GM23338 (cell line): ENCODE results near the gene OSBPL3. TPM values are rescaled to one million over a fixed set of nuclear protein-coding genes. Genes with fewer than 3 reads are reported as not detected.

Experiments
- ATAC-seq: fragments of 200-7000 bp; cut with Tn5 transposase; 3 replicates; pipeline ENCODE4 v1.9.1; 2020
- DNase-seq: peaks from one replicate; pipeline ENCODE4 v3.0.0-alpha.2; 2015; ENCODE audit warnings: low spot score
- H2AFZ ChIP-seq: fragments of 200-600 bp; sonication (generic); 2 replicates; pipeline ENCODE4 v1.8.0; 2016; ENCODE audit warnings: antibody characterized with exemption, mild to moderate bottlenecking, moderate library complexity
- H3F3A ChIP-seq: fragments of 200-600 bp; sonication (generic); replicated peaks from 2 replicates; pipeline ENCODE4 v1.8.0; 2017; ENCODE audit warnings: antibody characterized with exemption, mixed run types, low read depth
- H3K27ac ChIP-seq: fragments of 200-600 bp; sonication (generic); 2 replicates; pipeline ENCODE4 v1.6.1; 2016; ENCODE audit warnings: low read depth
- H3K27me3 ChIP-seq: fragments of 200-600 bp; sonication (generic); 2 replicates; pipeline ENCODE4 v1.8.0; 2016; ENCODE audit warnings: mild to moderate bottlenecking, mixed run types, moderate library complexity; ENCODE audit not compliant: insufficient read depth
- H3K36me3 ChIP-seq: fragments of 200-600 bp; sonication (generic); 2 replicates; pipeline ENCODE4 v1.8.0; 2016; ENCODE audit warnings: mild to moderate bottlenecking; ENCODE audit not compliant: insufficient read depth
- H3K4me1 ChIP-seq: fragments of 200-600 bp; sonication (generic); 2 replicates; pipeline ENCODE4 v1.8.0; 2016; ENCODE audit warnings: mild to moderate bottlenecking, moderate library complexity; ENCODE audit not compliant: insufficient read depth
- H3K4me2 ChIP-seq: fragments of 200-600 bp; sonication (generic); 2 replicates; pipeline ENCODE4 v1.7.1; 2017; ENCODE audit warnings: mixed run types
- H3K4me3 ChIP-seq: fragments of 200-600 bp; sonication (generic); 2 replicates; pipeline ENCODE4 v1.6.1; 2016; ENCODE audit warnings: mixed run types
- H3K79me2 ChIP-seq: fragments of 200-600 bp; sonication (generic); replicated peaks from 2 replicates; pipeline ENCODE4 v1.8.0; 2017; ENCODE audit warnings: mild to moderate bottlenecking; ENCODE audit not compliant: insufficient read depth
- H3K9me2 ChIP-seq: fragments of 200-600 bp; sonication (generic); 2 replicates; pipeline ENCODE4 v1.8.0; 2017; ENCODE audit not compliant: insufficient read depth
- H4K20me1 ChIP-seq: fragments of 200-600 bp; sonication (generic); replicated peaks from 2 replicates; pipeline ENCODE4 v1.8.0; 2017; ENCODE audit warnings: mild to moderate bottlenecking; ENCODE audit not compliant: insufficient read depth
- H3K27ac Mint-ChIP-seq: 2 replicates; pipeline ENCODE4 v1.8.0; 2020; ENCODE audit warnings: inconsistent platforms, mild to moderate bottlenecking, moderate library complexity, mixed read lengths
- H3K27me3 Mint-ChIP-seq: 3 replicates; pipeline ENCODE4 v1.8.0; 2022; ENCODE audit warnings: low read depth, mild to moderate bottlenecking, moderate library complexity, mixed read lengths, inconsistent platforms; ENCODE audit not compliant: insufficient read depth, poor library complexity
- H3K36me3 Mint-ChIP-seq: 3 replicates; pipeline ENCODE4 v1.8.0; 2021; ENCODE audit warnings: low read depth, mild to moderate bottlenecking, inconsistent platforms, moderate library complexity, mixed read lengths
- H3K4me1 Mint-ChIP-seq: 3 replicates; pipeline ENCODE4 v1.8.0; 2020; ENCODE audit warnings: mild to moderate bottlenecking, inconsistent platforms, mixed read lengths
- H3K4me3 Mint-ChIP-seq: 3 replicates; pipeline ENCODE4 v1.8.0; 2021; ENCODE audit warnings: moderate library complexity, mild to moderate bottlenecking, inconsistent platforms, mixed read lengths
- H3K9me3 Mint-ChIP-seq: 3 replicates; pipeline ENCODE4 v1.8.0; 2020; ENCODE audit warnings: moderate library complexity, mild to moderate bottlenecking, inconsistent platforms, mixed read lengths
- CREB1 ChIP-seq: fragments of 250-450 bp; sonication (Bioruptor Pico); IDR thresholded peaks from 2 replicates; pipeline ENCODE4 v1.5.0; 2020; ENCODE audit warnings: low read depth, mild to moderate bottlenecking, moderate library complexity
- EZH2phosphoT487 ChIP-seq: fragments of 200-600 bp; sonication (generic); IDR thresholded peaks from one replicate; pipeline ENCODE4 v1.8.1; 2018; ENCODE audit warnings: antibody characterized with exemption; ENCODE audit not compliant: unreplicated experiment
- JUNB ChIP-seq: IDR thresholded peaks from one replicate; pipeline ENCODE4 v1.6.1; 2016; ENCODE audit warnings: antibody characterized with exemption; ENCODE audit not compliant: unreplicated experiment
- NANOG ChIP-seq: IDR thresholded peaks from 2 replicates; pipeline ENCODE4 v1.6.1; 2016; ENCODE audit warnings: antibody characterized with exemption, borderline replicate concordance
- POLR2AphosphoS5 ChIP-seq: IDR thresholded peaks from 2 replicates; pipeline ENCODE4 v1.6.1; 2016; ENCODE audit warnings: antibody characterized with exemption, low read depth
- STAT1 ChIP-seq: IDR thresholded peaks from one replicate; pipeline ENCODE4 v1.6.1; 2016; ENCODE audit warnings: antibody characterized with exemption; ENCODE audit not compliant: unreplicated experiment
- ZNF331 ChIP-seq: fragments of 250-450 bp; sonication (Bioruptor Pico); IDR thresholded peaks from 2 replicates; pipeline ENCODE4 v1.5.0; 2020; ENCODE audit warnings: low read depth, mild to moderate bottlenecking, moderate library complexity
- polyA plus RNA-seq: library from polyadenylated mRNA; unstranded; fragments of >200 nt; fragmentation: Nextera tagmentation; extraction: Ambion mirVana; gene quantifications from 2 replicates; pipeline ENCODE4 v1.2.1, GENCODE V29; 2016
- total RNA-seq: library from RNA; depleted of rRNA; stranded (reverse); fragments of >200 nt; shearing (Covaris generic); gene quantifications from 2 replicates; pipeline ENCODE4 v1.2.3, GENCODE V29; 2014
- TF ChIP-seq, protein P1 (sequence below): fragments of 250-450 bp; sonication (Bioruptor Pico); IDR thresholded peaks from 2 replicates; pipeline ENCODE4 v1.5.0; 2020; ENCODE audit warnings: mild to moderate bottlenecking, moderate library complexity
- TF ChIP-seq, protein P2 (sequence below), 2 experiments: fragments of 200-600 bp in 1 of 2; sonication (generic) in 1 of 2; conservative IDR thresholded peaks; 2 replicates each; pipeline versions ENCODE4 v1.5.1 to v1.6.1; 2016 to 2017; ENCODE audit warnings: antibody characterized with exemption in 2 of 2, low read depth in 2 of 2, mild to moderate bottlenecking in 2 of 2, moderate library complexity in 1 of 2
- TF ChIP-seq, protein P3 (sequence below): IDR thresholded peaks from 2 replicates; pipeline ENCODE4 v1.6.1; 2016; ENCODE audit warnings: antibody characterized with exemption

The OSBPL3 gene
- total and polyA plus RNA-seq, 2 experiments from 2014 or later, result 7.2 to 15.7 TPM

DNA sequence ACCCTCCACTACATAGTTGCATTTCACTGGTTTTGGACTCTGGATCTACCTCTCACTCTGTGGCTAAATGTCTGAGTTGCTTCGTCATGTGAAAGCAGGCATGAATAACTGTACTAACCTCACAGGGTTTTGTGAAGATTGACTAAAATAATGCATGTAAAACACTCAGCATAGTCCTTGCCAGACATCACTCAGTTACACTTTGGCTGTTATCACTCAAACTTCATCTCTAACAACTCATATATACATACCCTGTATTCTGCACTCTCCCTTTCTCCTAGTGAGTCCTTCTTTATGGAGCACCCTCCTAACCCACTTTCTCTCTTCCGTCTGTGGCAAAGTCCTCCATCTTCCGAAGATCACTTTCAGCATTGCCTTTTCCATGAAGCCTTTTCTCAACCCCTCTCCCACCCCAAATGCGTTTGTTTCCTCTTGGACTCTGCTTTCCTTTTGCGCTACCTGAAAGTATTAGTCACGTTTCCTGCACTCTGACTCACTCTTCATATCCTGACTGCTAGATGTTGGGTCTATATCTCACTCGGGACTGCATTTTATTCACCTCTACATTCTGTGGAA is 72.6 kb downstream of the OSBPL3 start:
- no peak overlapping the region for H3K4me3 ChIP-seq
- TF ChIP-seq ZNF331 (CRISPR knock-in tag) (no peak), NANOG (no peak), CREB1 (CRISPR knock-in tag) (no peak), JUNB (no peak), STAT1 (no peak), EZH2phosphoT487 (no peak), POLR2AphosphoS5 (no peak)
- TF ChIP-seq, protein P1, sequence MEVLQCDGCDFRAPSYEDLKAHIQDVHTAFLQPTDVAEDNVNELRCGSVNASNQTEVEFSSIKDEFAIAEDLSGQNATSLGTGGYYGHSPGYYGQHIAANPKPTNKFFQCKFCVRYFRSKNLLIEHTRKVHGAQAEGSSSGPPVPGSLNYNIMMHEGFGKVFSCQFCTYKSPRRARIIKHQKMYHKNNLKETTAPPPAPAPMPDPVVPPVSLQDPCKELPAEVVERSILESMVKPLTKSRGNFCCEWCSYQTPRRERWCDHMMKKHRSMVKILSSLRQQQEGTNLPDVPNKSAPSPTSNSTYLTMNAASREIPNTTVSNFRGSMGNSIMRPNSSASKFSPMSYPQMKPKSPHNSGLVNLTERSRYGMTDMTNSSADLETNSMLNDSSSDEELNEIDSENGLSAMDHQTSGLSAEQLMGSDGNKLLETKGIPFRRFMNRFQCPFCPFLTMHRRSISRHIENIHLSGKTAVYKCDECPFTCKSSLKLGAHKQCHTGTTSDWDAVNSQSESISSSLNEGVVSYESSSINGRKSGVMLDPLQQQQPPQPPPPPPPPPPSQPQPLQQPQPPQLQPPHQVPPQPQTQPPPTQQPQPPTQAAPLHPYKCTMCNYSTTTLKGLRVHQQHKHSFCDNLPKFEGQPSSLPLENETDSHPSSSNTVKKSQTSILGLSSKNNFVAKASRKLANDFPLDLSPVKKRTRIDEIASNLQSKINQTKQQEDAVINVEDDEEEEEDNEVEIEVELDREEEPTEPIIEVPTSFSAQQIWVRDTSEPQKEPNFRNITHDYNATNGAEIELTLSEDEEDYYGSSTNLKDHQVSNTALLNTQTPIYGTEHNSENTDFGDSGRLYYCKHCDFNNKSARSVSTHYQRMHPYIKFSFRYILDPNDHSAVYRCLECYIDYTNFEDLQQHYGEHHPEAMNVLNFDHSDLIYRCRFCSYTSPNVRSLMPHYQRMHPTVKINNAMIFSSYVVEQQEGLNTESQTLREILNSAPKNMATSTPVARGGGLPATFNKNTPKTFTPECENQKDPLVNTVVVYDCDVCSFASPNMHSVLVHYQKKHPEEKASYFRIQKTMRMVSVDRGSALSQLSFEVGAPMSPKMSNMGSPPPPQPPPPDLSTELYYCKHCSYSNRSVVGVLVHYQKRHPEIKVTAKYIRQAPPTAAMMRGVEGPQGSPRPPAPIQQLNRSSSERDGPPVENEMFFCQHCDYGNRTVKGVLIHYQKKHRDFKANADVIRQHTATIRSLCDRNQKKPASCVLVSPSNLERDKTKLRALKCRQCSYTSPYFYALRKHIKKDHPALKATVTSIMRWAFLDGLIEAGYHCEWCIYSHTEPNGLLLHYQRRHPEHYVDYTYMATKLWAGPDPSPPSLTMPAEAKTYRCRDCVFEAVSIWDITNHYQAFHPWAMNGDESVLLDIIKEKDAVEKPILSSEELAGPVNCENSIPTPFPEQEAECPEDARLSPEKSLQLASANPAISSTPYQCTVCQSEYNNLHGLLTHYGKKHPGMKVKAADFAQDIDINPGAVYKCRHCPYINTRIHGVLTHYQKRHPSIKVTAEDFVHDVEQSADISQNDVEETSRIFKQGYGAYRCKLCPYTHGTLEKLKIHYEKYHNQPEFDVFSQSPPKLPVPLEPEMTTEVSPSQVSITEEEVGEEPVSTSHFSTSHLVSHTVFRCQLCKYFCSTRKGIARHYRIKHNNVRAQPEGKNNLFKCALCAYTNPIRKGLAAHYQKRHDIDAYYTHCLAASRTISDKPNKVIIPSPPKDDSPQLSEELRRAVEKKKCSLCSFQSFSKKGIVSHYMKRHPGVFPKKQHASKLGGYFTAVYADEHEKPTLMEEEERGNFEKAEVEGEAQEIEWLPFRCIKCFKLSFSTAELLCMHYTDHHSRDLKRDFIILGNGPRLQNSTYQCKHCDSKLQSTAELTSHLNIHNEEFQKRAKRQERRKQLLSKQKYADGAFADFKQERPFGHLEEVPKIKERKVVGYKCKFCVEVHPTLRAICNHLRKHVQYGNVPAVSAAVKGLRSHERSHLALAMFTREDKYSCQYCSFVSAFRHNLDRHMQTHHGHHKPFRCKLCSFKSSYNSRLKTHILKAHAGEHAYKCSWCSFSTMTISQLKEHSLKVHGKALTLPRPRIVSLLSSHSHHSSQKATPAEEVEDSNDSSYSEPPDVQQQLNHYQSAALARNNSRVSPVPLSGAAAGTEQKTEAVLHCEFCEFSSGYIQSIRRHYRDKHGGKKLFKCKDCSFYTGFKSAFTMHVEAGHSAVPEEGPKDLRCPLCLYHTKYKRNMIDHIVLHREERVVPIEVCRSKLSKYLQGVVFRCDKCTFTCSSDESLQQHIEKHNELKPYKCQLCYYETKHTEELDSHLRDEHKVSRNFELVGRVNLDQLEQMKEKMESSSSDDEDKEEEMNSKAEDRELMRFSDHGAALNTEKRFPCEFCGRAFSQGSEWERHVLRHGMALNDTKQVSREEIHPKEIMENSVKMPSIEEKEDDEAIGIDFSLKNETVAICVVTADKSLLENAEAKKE (CRISPR knock-in tag), result no peak
- TF ChIP-seq, protein P2, sequence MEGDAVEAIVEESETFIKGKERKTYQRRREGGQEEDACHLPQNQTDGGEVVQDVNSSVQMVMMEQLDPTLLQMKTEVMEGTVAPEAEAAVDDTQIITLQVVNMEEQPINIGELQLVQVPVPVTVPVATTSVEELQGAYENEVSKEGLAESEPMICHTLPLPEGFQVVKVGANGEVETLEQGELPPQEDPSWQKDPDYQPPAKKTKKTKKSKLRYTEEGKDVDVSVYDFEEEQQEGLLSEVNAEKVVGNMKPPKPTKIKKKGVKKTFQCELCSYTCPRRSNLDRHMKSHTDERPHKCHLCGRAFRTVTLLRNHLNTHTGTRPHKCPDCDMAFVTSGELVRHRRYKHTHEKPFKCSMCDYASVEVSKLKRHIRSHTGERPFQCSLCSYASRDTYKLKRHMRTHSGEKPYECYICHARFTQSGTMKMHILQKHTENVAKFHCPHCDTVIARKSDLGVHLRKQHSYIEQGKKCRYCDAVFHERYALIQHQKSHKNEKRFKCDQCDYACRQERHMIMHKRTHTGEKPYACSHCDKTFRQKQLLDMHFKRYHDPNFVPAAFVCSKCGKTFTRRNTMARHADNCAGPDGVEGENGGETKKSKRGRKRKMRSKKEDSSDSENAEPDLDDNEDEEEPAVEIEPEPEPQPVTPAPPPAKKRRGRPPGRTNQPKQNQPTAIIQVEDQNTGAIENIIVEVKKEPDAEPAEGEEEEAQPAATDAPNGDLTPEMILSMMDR (conservative IDR thresholded peaks at IDR 0.05; ENCODE audit: low read depth in 2 of 2), result no peak
- TF ChIP-seq, protein P3, sequence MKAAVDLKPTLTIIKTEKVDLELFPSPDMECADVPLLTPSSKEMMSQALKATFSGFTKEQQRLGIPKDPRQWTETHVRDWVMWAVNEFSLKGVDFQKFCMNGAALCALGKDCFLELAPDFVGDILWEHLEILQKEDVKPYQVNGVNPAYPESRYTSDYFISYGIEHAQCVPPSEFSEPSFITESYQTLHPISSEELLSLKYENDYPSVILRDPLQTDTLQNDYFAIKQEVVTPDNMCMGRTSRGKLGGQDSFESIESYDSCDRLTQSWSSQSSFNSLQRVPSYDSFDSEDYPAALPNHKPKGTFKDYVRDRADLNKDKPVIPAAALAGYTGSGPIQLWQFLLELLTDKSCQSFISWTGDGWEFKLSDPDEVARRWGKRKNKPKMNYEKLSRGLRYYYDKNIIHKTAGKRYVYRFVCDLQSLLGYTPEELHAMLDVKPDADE, result no peak
- H3F3A ChIP-seq, result no peaks in the 10 kb centered on the region
- Mint-ChIP-seq H3K36me3 (0 out of 3 replicates have a peak, but pooled peaks cover 4% of the 10 kb centered on the region), H3K27me3 (no peaks in the 10 kb centered on the region), H3K4me3 (no peak overlapping the region), H3K27ac (no peak overlapping the region), H3K4me1 (peaks cover 7% of the 10 kb centered on the region), H3K9me3 (no peaks in the 10 kb centered on the region)
- DNase-seq (no peak), ATAC-seq (no peak)
- peaks cover 11% of the 10 kb centered on the region for H3K79me2 ChIP-seq
- H2AFZ ChIP-seq, result no peak overlapping the region
- H3K27me3 ChIP-seq, result no peaks in the 10 kb centered on the region
- H3K9me2 ChIP-seq, result no peaks in the 10 kb centered on the region
- H3K4me2 ChIP-seq, result no peak overlapping the region
- peaks cover 10% of the 10 kb centered on the region for H3K4me1 ChIP-seq
- peaks cover 5% of the 10 kb centered on the region; the same call in 1 of the 2 replicates for H4K20me1 ChIP-seq
- H3K27ac ChIP-seq, result no peak overlapping the region
- no peaks in the 10 kb centered on the region for H3K36me3 ChIP-seq
